ENCODE measurements around the gene LASP1NB.

Gene LASP1NB

DNA sequence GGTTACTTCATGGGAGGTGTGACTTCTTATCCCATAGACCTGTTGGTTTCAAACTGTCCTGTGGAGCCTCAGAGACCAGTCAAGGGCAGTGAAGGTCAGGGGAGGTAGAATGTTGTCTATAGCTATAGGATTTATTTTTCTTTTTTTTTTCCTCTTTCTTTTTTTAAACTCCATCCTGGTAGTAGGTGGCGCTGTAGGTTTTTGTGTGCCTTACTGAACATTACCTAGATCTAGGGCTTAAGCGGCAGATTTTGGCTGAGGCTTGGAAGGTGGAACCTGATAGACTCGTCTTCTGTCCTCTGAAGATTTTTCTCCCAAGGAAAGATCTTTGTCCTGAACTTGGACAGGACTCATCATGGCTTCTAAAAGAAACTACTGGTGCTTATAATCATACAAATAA lies 8.2 kb upstream of the LASP1NB start:
- H3K9ac ChIP-seq = no peak overlapping the region
- no peak for DNase-seq
- peaks cover 43% of the 10 kb centered on the region for H3F3A ChIP-seq (ENCODE audit: insufficient read depth)
- no peak overlapping the region for H3K4me3 ChIP-seq
- peaks cover 49% of the 10 kb centered on the region for H3K79me2 ChIP-seq (ENCODE audit: insufficient read depth)
- no peaks in the 10 kb centered on the region for H3K9me2 ChIP-seq (ENCODE audit: insufficient read depth)
- no peaks in the 10 kb centered on the region for H3K9me3 ChIP-seq (ENCODE audit: low read depth)
- WGBS, 2 experiments (ENCODE audit: low coverage in 1 of 2, low lambda C conversion rate in 2 of 2, missing lambda C conversion rate in 2 of 2) = 98 to 99% methylated on average over 3 of the region's 3 CpGs
- H3K4me1 ChIP-seq (ENCODE audit: insufficient read depth) = no peaks in the 10 kb centered on the region
- H2AFZ ChIP-seq = no peak overlapping the region
- in situ Hi-C loops (cut with MboI) = no loop called here
- H3K36me3 ChIP-seq (ENCODE audit: low read depth) = peaks cover 54% of the 10 kb centered on the region
- TF ChIP-seq EZH2phosphoT487 (IDR thresholded peaks at IDR 0.05; ENCODE audit: insufficient read depth, low read depth) (no peak), EZH2 (IDR thresholded peaks at IDR 0.05; ENCODE audit: insufficient read depth, poor library complexity, severe bottlenecking) (no peak)
- H3K27ac ChIP-seq = no peak overlapping the region
- H4K20me1 ChIP-seq (ENCODE audit: insufficient read depth) = no peaks in the 10 kb centered on the region
- H3K27me3 ChIP-seq (replicated peaks; ENCODE audit: insufficient read depth) = no peaks in the 10 kb centered on the region
- no peak overlapping the region for H3K4me2 ChIP-seq (ENCODE audit: unreplicated experiment)

DNA sequence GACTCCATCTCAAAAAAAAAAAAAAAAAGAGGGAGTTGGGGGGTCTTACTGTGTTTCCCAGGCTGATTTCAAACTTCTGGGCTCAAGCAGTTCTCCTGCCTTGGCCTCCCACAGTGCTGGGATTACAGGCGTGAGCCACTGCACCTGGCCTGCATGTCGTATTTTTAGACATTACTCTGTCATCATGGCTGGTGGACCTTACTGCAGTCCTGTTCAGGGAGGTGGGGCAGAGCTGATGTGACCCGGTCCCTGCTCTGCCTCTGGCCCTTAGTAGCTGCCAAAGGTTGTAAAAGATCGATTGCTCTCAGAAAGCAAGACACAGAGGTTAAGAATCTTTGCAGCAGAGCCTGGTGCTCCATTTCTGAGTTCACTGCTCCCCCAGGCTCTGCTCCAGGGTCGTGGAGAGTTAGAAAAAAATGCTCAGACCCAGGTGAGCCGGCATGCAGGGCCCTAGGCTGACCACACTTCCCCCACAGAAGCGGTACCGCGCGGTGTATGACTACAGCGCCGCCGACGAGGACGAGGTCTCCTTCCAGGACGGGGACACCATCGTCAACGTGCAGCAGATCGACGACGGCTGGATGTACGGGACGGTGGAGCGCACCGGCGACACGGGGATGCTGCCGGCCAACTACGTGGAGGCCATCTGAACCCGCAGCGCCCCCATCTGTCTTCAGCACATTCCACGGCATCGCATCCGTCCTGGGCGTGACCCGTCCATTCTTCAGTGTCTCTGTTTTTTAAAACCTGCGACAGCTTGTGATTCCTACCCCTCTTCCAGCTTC lies 7.1 kb upstream of the LASP1NB start:
- no peaks in the 10 kb centered on the region for H3K9me3 ChIP-seq (ENCODE audit: low read depth)
- 84 to 87% methylated on average over 37 of the region's 37 CpGs for WGBS, 2 experiments (ENCODE audit: low coverage in 1 of 2, low lambda C conversion rate in 2 of 2, missing lambda C conversion rate in 2 of 2)

DNA sequence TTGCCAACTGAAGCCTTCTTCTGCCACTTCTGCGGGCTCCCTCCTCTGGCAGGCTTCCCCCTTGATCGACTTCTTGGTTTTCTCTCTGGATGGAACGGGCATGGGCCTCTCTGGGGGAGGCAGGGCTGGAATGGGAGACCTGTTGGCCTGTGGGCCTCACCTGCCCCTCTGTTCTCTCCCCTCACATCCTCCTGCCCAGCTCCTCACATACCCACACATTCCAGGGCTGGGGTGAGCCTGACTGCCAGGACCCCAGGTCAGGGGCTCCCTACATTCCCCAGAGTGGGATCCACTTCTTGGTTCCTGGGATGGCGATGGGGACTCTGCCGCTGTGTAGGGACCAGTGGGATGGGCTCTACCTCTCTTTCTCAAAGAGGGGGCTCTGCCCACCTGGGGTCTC lies 6.5 kb upstream of the LASP1NB start:
- H4K20me1 ChIP-seq (ENCODE audit: insufficient read depth) = no peaks in the 10 kb centered on the region

More for the DNA sequence above, 7.1 kb upstream of the LASP1NB start:
- H4K20me1 ChIP-seq (ENCODE audit: insufficient read depth) = no peaks in the 10 kb centered on the region
- in situ Hi-C loops (cut with MboI) = no loop called here
- no peak overlapping the region for H3K4me2 ChIP-seq (ENCODE audit: unreplicated experiment)
- H3K9me2 ChIP-seq (ENCODE audit: insufficient read depth) = no peaks in the 10 kb centered on the region
- no peak overlapping the region for H3K4me3 ChIP-seq
- no peak for DNase-seq
- H3K27me3 ChIP-seq (replicated peaks; ENCODE audit: insufficient read depth) = no peaks in the 10 kb centered on the region
- no peak overlapping the region for H3K27ac ChIP-seq
- H3K79me2 ChIP-seq (ENCODE audit: insufficient read depth) = peaks cover 39% of the 10 kb centered on the region
- H3K9ac ChIP-seq = no peak overlapping the region
- no peak overlapping the region for H2AFZ ChIP-seq
- H3K4me1 ChIP-seq (ENCODE audit: insufficient read depth) = no peaks in the 10 kb centered on the region
- H3K36me3 ChIP-seq (ENCODE audit: low read depth) = peaks cover 53% of the 10 kb centered on the region
- peaks cover 50% of the 10 kb centered on the region for H3F3A ChIP-seq (ENCODE audit: insufficient read depth)
- TF ChIP-seq EZH2phosphoT487 (IDR thresholded peaks at IDR 0.05; ENCODE audit: insufficient read depth, low read depth) (no peak), EZH2 (IDR thresholded peaks at IDR 0.05; ENCODE audit: insufficient read depth, poor library complexity, severe bottlenecking) (no peak)

DNA sequence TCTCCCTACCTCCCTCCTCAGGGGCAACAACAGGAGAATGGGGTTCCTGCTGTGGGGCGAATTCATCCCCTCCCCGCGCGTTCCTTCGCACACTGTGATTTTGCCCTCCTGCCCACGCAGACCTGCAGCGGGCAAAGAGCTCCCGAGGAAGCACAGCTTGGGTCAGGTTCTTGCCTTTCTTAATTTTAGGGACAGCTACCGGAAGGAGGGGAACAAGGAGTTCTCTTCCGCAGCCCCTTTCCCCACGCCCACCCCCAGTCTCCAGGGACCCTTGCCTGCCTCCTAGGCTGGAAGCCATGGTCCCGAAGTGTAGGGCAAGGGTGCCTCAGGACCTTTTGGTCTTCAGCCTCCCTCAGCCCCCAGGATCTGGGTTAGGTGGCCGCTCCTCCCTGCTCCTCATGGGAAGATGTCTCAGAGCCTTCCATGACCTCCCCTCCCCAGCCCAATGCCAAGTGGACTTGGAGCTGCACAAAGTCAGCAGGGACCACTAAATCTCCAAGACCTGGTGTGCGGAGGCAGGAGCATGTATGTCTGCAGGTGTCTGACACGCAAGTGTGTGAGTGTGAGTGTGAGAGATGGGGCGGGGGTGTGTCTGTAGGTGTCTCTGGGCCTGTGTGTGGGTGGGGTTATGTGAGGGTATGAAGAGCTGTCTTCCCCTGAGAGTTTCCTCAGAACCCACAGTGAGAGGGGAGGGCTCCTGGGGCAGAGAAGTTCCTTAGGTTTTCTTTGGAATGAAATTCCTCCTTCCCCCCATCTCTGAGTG lies 5.9 kb upstream of the LASP1NB start:
- Histone ChIP-seq H3F3A (ENCODE audit: insufficient read depth) (peaks cover 49% of the 10 kb centered on the region), H3K4me2 (ENCODE audit: unreplicated experiment) (no peak overlapping the region), H4K20me1 (ENCODE audit: insufficient read depth) (no peaks in the 10 kb centered on the region), H3K4me3 (no peak overlapping the region), H3K9me3 (ENCODE audit: low read depth) (no peaks in the 10 kb centered on the region), H3K4me1 (ENCODE audit: insufficient read depth) (no peaks in the 10 kb centered on the region), H3K9me2 (ENCODE audit: insufficient read depth) (no peaks in the 10 kb centered on the region), H3K9ac (no peak overlapping the region), H3K79me2 (ENCODE audit: insufficient read depth) (peaks cover 27% of the 10 kb centered on the region), H3K27me3 (replicated peaks; ENCODE audit: insufficient read depth) (no peaks in the 10 kb centered on the region), H3K27ac (no peak overlapping the region), H3K36me3 (ENCODE audit: low read depth) (peaks cover 46% of the 10 kb centered on the region), H2AFZ (no peak overlapping the region)
- TF ChIP-seq EZH2 (IDR thresholded peaks at IDR 0.05; ENCODE audit: insufficient read depth, poor library complexity, severe bottlenecking) (no peak), EZH2phosphoT487 (IDR thresholded peaks at IDR 0.05; ENCODE audit: insufficient read depth, low read depth) (no peak)
- 96 to 97% methylated on average over 16 of the region's 16 CpGs for WGBS, 2 experiments (ENCODE audit: low coverage in 1 of 2, low lambda C conversion rate in 2 of 2, missing lambda C conversion rate in 2 of 2)
- in situ Hi-C loops (cut with MboI) = no loop called here
- DNase-seq = no peak

More for the DNA sequence above, 6.5 kb upstream of the LASP1NB start:
- DNase-seq = no peak
- TF ChIP-seq EZH2phosphoT487 (IDR thresholded peaks at IDR 0.05; ENCODE audit: insufficient read depth, low read depth) = no peak
- TF ChIP-seq EZH2 (IDR thresholded peaks at IDR 0.05; ENCODE audit: insufficient read depth, poor library complexity, severe bottlenecking) = no peak
- H2AFZ ChIP-seq = no peak overlapping the region
- H3K9ac ChIP-seq = no peak overlapping the region
- no peak overlapping the region for H3K4me2 ChIP-seq (ENCODE audit: unreplicated experiment)
- no peaks in the 10 kb centered on the region for H3K9me3 ChIP-seq (ENCODE audit: low read depth)
- peaks cover 52% of the 10 kb centered on the region for H3F3A ChIP-seq (ENCODE audit: insufficient read depth)
- H3K4me3 ChIP-seq = no peak overlapping the region
- H3K27ac ChIP-seq = no peak overlapping the region
- peaks cover 33% of the 10 kb centered on the region for H3K79me2 ChIP-seq (ENCODE audit: insufficient read depth)
- no peaks in the 10 kb centered on the region for H3K9me2 ChIP-seq (ENCODE audit: insufficient read depth)
- no peaks in the 10 kb centered on the region for H3K27me3 ChIP-seq (replicated peaks; ENCODE audit: insufficient read depth)
- no peaks in the 10 kb centered on the region for H3K4me1 ChIP-seq (ENCODE audit: insufficient read depth)
- in situ Hi-C loops (cut with MboI) = no loop called here
- 97 to 98% methylated on average over 5 of the region's 5 CpGs for WGBS, 2 experiments (ENCODE audit: low coverage in 1 of 2, low lambda C conversion rate in 2 of 2, missing lambda C conversion rate in 2 of 2)
- H3K36me3 ChIP-seq (ENCODE audit: low read depth) = peaks cover 50% of the 10 kb centered on the region
